T follicular helper cell (primary cell): ENCODE measurements around the gene SORCS2.

Source experiments
- DNase-seq: peaks from one replicate; pipeline ENCODE4 v3.0.0-alpha.2; 2020; ENCODE audit warnings: low read depth

SORCS2 gene

DNA sequence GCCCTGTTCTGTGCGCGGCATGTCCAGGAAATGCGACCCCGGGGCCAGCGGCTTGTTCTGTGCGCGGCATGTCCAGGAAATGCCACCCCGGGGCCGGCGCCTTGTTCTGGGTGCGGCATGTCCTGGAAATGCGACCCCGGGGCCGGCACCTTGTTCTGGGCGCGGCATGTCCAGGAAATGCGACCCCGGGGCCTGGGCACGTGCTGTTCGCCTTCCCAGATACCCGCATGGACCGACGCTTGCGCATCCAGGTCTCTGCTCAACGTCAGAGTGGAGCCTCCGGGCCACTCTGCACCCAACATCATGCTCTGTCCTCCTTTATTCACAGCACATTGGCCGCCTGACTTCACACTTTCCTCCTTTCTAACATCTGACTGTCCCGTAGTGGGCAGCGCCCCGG lies 318.2 kb downstream of the SORCS2 start:
- no peak for DNase-seq

DNA sequence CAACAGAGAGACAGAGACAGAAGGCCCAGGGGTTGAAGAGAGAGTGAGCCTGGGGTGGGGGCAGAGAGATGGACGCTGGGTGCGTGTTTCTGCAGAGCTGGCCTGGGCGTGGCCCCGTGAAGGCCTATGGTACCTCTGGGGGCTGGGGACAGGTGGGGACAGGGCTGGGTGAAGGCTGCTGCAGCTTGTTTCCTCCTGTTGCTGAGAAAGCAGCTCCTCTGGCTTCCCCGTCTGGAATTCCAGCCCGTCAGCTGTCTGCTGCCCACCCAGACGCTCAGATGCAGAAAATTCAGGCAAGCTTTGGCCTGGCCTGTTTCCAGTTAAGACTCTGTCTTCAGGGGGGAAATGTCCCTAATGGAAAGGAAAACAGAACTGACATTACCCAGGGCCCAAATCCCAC lies 319.2 kb downstream of the SORCS2 start:
- no peak for DNase-seq

DNA sequence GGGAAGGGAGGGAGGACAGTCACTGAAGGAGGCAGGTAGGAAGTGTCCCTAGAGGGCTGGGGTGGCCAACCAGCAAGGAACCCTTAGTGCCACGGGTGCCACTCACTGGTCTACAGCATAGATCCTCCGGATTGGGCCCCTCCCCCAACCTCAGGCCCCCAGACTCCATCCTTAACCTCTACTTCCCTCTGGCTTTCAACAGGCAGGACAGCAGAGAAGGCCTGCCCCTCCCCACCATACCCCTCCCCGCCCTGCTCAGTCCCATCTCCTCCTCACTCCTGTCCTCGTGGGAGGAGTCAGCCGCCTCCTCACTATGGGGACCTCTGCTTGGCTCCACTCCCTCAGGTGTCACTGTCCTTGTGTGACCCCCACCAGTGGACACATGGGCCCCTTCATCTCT lies 320.1 kb downstream of the SORCS2 start:
- DNase-seq: no peak

DNA sequence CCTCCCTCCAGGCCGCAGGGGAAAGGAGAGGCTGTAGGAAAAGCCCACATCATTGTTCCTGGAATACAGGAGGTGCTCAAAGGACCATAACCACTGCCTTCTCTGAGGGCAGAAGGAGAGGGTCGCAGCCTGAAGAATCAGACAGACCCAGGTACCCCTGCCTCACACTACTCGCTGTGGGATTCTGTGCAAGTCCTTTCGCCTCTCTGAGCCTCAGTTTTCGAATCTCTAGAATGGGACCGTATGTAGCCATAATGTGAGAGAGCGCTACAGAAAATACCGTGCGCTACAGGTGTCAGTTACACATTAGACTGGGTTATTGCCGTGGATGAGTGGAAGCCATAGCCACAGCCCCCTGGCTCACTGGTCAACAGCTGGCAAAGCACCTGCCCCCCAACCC lies 320.6 kb downstream of the SORCS2 start:
- DNase-seq: no peak

DNA sequence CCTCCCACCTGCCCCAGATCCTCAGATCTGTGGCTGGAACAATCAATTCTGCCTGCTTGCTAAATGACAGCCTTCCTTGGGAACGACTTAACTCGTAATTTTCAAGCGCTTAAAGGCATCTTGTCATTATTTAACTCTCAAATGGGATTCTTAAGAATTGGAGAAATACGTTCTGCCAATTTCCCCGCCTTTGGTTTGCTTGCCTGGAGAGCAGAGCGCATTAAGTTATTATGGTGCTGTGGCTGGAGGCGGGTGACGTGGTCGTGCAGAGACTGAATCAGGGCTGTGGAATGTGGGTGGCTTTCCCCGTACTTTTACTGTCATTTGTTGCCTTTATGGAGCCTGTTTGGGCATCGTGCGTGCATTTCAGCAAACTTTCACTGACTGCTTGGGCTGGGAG lies 321.3 kb downstream of the SORCS2 start:
- DNase-seq: no peak

DNA sequence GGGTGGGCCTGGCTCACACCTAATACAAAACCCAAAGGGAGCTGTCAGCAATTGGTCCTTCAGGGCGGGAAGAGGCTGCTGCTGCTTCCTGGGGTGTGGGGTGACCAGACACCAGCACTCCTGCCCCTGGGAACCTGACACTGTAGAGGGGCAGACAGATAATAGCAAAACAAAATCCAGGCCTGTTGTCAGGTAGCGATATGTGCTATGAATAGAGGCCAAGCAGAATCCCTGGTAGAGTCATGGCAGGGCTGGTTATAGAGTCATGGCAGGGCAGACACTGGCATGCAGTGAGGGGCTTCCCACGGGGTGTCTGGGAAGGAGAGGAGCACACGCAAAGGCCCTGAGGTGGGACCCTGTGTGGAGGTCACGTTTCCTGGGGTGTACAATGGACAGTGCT lies 321.9 kb downstream of the SORCS2 start:
- DNase-seq: no peak

DNA sequence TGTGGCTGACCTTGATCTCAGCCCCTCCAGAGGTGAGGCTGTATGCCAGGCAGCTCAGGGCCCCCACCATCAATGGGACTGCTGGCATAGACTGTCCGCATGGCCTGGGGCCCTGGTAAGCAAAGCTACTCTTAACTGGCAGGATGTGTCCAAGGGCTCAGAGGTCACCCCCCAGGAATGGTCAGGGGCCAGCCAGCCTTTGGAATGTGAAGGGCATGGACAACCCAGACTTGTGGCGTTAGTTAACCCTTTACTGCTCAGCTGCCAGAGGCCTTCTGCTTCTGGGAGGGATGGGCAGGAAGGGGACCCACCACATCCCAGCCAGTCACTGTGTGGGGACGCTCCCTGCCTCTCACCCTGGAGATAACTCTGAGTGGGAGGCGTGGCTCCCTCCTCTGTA lies 322.5 kb downstream of the SORCS2 start:
- DNase-seq: no peak

DNA sequence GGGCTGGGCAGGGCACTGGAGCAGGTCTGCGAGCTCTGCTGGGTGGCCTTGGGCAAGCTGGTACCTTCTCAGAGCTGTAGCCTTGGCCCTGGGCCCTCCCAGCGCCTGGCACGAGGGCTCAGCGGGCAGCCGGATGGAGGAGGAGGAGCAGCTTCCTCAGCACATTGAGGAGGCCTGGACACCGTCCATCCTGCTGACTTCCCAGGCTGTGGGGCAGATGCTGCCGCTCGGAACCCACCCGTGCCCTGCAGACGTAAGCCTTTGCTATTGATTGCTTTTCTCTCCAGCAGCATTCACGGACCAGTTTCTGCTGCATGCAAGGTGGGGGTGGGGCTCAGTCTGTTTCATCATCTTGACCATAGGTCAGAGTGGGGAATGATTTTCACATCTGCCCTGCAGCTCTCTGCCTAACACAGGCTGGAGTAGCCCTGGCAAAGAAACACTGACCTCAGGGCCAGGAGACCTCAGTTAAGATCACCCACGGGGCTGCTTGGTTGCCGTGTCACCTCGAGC lies 323.1 kb downstream of the SORCS2 start:
- DNase-seq: no peak

DNA sequence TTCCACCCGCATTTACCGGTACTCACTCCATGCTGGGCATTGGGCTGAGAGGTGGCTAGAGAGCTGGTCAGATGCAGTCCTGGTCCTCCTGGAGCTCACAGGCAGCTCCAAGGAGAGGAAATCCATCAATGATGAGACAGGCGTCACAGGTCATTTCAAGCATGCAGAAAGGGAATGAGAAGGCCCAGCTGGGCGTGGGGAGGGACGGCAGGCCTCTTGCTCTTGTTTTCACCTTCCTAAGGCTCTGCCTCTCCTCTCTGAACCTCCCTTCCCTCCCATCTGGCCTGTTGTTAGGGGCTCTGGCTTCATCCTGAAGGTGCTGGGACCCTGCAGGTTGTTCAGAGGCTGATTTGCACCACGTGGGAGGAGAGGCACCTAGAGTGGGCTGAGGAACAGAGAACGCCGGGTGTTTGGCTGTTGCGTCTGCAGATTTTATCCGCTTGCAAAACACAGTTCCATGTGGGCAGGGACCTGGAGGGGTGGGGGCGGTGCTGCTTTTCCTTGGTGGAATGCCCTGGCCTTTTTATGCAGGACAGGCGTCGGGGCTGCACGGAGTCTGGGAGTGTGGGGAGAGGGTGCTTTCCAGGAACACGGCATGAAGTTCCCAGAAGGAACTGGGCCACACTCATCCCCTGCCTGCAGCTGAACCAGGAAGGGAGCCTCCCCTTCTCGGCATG lies 323.9 kb downstream of the SORCS2 start:
- DNase-seq: no peak

DNA sequence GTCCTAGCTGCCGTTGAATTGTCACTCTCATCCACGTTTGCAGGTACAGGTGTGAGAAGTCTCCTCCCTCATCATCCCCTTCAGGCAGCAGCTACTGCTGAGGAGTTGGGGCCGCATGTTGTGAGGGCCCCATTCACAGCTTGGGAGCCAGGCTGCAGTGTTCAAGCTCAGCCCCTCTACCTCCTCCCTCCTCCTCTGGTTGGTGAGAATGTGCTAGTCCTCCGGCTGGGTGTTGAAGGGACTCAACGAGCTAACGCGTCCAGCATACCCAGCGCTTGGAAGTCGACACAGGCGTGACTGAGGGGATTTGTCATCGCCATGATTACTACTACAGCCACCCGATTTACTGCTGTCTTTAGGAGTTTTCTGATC lies 324.4 kb downstream of the SORCS2 start:
- DNase-seq: no peak

DNA sequence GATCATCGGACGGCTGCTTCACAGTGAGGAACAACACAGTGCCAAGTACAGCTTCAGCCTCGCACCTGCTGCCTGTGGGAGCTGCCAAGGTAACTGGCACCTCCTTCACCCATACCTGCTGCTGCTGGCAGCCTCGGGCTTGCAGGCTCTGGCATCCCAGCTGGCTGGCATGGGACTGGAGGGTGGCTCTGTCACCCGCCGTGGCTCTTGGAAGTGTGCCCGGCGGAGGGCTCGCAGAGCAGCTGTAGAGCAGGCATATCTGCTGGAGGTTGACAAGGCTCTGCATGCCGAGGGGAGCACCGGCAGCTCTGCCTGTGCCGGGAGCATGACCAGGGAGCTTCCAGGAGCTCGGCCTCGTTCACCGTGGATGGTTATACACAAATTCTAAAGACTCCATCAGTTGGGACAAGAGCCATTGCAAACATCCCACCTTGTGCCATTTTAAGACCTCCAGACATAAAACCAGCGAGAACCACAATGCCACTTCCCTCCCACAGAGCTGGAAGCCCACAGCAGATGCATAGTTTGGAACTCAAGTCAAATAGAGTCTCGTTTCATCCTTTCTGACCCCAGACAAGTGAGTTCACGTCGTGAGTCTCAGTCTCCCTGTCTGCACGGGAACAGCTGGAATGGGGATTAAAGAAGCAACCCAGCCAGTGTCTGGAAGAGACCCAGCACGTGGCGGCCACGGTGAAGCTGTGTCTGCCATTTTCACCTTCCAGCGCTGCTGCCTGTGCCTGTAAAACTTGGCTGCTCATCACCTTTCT lies 326.7 kb downstream of the SORCS2 start:
- no peak for DNase-seq

DNA sequence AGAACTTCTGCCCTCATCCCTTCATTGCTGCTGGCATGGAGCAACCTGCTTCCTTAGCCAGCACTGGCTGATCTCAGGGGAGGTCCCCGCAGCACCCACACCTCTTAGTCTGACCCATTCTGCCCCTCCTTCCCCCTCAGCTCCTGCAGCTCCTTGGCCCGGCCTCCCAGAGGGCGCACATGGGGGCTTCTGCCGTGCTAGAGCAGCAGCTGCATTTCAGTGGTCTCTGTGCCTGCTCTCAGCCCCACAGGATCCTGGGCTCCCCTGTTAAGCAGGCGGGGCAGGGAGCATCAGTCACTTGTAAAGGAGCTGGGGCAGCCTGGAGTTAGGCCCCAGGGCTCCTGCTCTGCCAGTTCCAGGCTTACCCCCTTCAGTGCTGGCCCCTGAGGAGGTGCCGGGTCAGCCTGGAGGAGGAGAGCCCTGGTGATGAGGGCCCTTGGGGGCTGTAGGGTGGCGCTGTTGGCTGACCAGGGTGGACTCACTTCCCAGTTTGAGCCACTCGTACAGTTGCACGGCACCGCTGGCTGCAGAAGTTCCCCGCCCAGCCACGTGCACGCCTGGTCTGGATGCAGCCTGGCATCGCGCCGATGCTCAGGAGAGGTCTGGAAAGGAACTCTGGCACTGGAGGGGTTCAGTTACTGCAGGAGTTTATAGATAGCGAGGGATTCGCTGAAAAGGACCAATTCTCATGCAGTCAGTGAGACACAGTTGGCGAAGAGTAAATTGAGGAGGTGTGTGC lies 327.5 kb downstream of the SORCS2 start:
- no peak for DNase-seq

DNA sequence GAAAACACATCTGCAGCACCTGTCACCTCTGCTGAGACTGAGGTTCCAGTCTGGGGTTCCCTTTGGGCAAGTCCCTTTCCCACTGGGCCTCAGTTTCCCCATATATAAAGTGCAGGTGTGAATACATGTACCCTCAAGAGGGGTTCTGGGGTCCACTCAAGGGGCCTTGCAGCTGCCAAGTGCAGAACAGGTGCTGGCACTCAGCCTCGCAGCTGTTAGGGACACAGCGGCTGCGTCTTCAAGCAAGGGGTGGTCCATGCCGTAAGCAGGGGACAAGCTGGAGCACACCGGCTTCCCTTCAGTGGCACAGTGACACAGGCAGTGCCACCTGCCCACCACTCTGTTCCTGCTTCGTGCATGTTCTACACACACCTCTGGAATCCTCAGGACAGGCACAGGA lies 329.3 kb downstream of the SORCS2 start:
- DNase-seq: no peak

DNA sequence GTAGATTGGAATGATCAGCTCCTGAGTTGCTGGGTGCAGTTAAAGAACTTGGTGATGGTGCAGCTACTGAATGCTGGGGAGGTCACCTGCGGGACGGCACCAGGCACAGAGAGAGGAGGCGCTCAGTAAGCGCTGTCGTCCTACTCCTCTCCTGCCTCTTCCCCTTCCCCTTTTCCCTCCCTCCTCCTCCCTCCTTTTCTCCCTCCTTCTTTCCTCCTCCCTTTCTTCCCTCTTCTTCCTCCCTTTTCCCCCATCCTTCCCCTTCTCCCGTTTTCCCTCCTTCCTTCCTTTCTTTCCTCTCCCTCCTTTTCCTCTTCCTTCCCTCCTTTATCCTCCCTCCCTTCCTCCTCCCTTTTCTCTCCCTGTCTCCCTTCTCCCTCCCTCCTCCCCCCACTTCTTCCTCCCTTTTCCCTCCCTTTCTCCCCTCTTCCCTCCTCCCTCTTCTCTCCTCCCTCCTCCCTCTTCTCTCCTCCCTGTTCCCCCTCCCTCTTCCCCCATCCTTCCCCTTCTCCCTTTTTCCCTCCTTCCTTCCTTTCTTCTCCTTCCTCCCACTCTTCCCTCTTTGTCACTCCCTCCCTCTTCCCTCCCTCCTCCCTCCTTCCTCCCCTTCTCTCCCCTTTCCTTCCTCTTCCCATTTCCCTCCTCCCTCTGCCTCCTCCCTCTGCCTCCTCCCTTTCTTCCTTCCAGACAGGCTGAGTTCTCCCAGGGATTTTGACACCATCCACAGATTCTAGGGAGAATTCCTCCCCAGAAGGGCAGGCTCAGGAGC lies 330.3 kb downstream of the SORCS2 start:
- DNase-seq: no peak

DNA sequence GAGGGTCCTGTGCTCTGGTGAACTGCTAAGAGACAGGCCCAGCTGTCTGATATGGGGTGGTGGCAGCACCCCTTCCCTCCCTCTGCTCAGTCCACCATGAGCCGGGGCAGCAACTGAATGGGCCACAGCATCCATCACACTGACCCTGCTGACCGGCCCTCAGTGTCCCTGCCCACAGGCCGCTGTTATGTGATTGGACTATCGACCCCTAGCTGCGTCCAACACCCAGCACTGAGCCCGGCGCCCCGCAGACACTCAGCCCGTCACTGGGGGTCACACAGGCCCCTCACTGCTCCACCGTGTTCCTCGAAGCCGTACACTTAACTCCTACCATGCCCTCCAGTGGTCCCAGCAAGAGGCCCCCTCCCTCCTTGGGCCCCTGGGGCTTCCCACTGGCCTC lies 331.2 kb downstream of the SORCS2 start:
- no peak for DNase-seq

DNA sequence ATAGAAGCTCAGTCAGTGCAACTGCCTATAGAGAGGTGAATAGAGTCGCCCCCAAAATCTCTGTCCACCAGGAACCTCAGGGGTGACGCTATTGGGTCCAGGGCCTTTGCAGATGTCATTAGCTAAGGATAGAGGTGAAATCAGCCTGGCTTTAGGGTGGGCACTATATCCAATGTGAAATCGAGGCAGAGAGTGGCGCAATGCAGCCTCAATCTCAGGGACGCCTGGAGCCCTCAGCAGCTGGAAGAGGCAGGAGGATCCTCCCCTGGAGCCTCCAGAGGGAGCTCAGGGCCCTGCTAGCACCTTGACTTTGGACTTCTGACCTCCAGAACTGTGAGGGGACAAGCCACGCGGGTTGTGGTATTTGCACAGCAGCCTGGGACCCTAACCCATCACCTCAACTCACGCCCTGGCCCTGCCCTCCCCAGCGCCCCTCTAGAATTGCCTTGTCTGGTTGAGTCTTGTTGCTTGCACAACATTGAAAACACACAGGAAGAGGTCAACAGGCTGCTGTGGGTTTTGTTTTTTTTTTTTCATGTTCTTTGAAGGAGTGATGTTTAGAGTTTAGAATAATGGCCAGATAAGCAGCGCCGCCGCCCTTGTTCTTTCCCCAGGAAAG lies 331.8 kb downstream of the SORCS2 start:
- DNase-seq: no peak

DNA sequence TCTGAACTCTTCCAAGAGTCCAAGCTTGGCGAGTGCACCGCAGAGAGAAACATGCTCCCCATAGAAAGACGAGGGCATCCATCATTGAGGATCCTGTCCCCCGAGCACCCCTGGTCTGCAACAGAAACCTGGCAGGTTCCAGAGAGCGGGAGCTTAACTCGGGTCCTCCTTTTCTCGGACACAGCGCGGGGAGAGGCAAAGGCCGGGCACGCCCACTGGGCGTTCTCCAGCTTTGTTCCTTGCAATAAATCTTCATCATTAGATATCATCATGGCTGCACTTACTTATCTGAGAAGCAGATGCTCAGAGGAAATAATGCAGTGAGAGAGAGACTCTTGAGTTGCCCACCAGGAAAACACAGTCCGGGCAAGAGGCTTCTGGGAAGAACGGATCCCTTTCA lies 332.5 kb downstream of the SORCS2 start:
- no peak for DNase-seq

DNA sequence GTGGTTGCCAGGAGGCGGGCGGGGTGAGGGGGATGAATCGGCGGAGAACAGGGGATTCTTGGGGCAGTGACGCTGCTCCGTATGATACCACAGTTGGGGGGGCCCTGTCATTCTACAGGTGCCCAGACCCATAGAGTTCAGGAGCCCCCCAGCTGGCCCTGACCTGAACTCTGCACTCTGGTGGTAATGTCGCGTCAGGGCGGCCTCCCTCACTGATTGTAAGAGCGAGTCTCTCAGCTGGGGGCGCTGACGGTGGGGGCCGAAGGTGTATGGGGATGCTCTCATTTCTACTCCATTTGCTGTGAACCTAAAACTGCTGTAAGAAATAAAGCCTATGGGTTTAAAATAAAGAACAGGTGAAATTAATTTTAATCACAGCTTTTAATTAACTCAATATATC lies 334.2 kb downstream of the SORCS2 start:
- no peak for DNase-seq

DNA sequence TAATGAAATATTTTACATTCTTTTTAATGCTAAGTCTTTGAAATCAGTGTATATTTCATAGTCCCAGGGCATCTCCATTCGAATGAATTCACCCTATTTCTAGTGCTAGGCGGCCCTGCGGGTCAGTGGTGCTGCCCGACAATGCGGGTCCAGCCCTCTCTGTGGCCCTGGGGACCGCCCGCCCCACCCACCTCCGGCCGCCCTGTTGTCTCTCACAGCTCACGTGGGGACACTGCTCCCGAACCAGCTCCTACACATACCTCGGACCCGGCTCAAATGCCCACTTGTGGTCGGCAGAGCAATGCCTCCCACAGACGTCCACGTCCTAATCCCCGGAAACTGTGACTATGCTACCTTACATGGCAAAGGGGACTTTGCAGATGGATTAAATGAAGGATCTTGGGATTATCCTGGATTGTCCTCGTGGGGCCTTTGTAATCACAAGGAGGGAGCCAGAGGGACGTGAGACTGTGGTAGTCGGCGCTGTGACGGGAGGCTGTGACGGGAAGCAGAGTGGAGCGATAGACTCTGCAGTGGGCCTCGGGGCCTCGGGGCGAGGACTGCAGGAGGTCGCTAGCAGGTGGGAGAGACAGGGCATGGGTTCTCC lies 334.7 kb downstream of the SORCS2 start:
- DNase-seq: no peak

DNA sequence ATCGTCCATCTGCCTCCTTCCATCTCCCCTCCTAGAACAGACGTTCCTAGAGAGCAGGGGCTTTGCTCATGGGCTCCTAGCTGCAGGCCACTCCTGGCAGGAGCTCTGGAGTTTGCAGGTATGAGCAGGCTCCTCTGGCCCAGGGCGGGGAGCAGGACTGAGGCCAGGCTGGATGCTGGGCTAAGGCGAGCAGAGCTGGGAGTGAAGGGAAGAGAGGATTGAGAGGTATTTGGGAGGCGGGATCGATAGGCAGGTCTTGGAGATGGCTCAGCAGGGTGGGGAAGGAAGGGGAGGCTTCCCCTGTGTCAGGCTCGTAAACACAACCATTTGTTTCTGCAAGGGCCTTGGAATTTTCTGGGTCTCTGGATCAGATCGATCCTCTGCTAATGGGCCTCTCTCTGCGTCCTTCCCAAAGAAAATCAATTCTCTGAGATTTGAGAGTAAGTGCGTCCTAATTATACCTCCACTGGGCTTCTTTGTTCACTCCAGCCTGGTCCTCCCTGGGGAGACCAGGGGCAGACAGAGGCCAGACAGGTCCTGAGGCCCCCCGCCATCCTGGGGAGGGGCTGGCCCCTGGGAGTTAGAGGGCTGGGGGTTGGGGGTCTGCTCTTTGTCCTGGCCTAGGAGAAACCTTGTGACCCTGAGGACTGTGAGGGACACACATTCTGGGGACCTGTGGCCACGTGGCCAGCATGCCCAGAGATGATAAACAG lies 337.2 kb downstream of the SORCS2 start:
- DNase-seq: no peak

DNA sequence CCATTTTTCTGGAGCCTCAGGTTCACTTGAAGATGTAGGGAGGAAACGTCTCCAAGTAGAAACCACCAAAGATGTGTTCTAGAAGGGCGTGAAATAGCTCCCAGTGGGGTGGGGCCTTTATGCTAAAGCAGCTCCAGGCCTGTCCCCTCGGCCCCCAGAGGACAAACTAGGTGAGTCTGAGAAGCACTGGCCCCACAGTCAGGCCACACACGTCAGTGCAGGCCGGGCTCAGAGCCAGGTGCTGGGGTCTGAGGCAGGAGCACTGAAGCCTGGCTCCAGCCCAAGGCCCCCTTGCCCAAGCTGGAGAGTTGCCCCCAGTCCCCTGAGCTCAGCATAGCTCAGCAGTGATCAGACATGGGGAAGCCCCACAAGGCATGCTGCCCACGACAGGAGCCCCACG lies 337.7 kb downstream of the SORCS2 start:
- DNase-seq: no peak
